Activated CD8-positive, alpha-beta memory T cell treated with anti-CD3 and anti-CD28 coated beads, Interleukin-2, amount 50 U/mL, for 24 hours (primary cell): ENCODE data around the gene CFAP206.
A peak's percentile ranks its signal among the peaks of the same experiment; 100 is the strongest.

ENCODE experiments used
- DNase-seq: peaks from one replicate; pipeline ENCODE4 v3.0.0-alpha.2; 2020; ENCODE audit errors: extremely low read depth

CFAP206 gene, protein sequence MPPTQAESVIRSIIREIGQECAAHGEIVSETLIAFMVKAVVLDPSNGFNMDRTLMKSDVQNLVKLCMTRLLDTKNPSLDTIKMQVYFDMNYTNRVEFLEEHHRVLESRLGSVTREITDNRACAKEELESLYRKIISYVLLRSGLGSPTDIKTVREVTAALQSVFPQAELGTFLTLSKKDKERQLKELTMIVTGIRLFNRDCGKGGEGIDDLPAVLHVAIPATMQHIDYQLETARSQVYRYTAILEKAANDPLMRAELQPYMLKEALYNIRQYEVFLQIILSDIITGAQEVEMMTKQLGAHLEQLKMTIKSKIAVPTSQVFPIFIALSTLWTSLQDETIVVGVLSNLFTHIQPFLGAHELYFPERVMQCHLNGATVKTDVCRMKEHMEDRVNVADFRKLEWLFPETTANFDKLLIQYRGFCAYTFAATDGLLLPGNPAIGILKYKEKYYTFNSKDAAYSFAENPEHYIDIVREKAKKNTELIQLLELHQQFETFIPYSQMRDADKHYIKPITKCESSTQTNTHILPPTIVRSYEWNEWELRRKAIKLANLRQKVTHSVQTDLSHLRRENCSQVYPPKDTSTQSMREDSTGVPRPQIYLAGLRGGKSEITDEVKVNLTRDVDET

DNA sequence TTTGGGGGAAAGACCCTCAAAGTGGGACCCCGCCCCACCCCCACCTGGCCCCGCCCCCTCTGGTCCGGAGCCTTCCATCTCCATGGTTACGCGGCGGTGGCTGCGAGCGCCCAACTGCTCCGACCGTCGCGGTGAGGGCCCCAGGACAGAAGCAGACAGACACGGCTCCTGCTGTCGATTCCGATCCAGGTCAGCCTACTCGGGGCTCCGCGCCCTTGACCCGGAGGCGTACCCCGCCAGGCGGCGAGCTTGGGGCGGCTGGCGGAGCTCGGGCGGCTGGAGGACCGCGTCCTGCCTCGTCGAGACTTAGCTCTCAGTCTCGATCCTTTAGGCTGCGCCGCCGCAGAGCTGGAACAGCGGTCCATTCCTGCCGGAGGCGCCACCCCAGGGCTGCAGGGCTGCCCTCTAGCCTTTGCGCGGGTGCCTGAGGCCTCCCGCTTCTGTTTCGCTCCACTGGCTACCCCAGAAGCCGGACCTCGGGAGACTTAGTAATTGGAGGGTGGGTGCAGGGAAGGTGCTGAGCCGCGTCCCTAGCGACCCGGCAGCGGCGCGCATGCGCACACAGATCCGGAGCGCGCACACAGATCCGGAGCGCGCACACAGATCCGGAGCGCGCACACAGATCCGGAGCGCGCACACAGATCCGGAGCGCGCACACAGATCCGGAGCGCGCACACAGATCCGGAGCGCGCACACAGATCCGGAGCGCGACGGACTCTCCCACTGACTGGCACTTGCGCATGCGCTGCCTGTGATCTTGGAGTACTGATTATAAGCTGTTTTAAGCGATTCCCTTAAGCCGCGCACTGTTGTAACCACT lies at the start of gene CFAP206:
Gene CFAP206 (plus strand): TSS at position 72 of the 820 bp plus-strand sequence. CDS start 1,868 bp downstream, outside the sequence.
- DNase-seq, result peak; percentile 33

DNA sequence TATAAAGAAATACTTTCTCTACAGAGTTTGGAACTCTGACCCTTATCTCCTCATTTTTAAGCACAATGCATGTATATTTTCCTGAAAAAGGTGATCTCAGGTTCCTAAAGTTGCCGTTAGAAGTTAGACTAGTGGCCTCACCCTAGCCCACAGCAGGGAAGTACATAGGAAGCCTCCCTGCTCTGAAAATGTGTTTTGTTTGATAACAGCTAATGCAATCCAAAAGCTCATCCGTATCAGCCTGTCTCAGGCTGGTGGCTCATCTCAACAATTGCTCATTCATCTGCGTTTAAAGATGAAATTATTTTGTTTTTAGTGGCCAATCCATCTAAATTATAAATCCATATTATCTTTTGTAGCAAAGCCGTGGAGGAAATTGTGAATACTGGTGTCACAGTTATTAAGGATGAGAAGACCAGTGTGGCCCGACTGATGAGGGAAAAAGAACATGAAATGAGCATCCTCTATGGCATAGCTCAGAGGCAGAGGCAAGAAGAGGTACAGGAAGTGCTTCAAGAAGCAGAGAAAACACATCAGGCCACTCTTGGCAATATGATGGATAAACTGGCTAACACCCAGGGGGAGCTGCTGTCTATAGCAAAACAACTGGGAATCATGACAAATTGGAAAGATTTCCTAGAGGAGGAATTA lies 43.0 kb upstream of the CFAP206 start:
- no peak for DNase-seq

DNA sequence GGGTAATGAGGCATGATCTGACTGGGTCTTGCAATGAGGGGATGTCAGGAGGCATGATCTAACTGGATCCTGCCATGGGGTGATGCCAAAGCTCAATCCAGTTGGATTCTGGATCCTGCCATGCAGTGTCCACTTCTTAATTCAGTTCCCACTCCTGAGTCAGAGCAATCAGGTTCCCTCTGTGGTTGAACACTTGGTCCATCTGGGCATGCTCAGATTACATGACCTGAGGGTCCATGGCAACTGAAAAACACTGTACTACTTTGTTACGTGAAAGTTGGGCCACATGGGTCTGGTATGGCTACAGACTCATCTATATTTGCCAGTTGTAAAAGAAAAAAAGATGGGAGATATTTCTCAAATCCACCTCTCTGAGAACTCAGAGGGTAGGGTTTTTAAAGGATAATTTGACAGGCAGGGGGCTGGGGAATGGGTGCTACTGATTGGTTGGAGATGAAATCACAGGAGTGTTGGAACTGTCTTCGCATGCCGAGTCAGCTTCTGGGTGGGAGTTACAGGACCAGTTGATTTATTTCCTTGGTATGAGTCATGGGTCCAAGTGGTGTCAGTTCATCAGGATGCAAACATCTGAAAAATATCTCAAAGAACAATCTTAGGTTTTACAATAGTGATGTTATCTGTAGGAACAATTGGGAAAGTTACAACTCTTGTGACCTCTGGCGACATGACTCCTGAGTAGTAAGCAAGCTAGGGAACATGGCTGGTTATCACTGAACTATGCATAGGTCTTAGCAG lies 41.5 kb upstream of the CFAP206 start:
- no peak for DNase-seq

DNA sequence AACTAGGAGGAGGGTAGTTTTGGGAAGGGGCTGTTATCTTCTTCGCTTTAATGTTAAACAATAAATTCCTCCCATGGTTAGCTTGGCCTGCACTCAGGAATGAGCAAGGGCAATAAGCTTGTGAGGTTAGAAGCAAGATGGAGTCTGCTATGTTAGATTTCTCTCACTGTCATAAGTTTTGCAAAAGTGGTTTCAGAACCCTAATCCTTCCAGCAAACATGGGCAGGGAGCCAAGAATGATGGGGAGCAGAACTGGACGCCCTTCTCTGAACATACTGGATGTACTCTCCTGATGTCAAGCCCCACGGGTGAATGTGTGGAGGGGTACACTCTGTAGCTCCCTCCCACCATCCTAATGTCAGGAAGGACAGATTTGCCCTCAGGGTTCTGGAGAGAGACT lies 40.9 kb upstream of the CFAP206 start:
- DNase-seq, result no peak

DNA sequence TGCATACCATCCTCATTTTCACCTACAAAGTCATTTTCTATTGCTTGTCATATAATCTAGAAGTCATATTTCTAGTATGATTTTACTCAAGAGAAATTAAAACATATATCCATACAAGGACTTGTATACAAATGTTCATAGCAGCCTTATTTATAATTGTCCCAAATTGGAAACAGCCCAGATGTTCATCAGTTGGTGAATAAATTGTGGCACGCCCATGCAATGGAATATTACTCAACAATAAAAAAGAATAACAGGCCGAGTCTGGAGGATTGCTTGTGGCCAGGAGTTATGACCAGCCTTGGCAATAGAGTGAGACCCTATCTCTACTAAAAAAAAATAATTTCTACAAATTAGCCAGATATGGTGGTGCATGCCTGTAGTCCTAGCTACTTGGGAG lies 34.4 kb upstream of the CFAP206 start:
- DNase-seq, result no peak

DNA sequence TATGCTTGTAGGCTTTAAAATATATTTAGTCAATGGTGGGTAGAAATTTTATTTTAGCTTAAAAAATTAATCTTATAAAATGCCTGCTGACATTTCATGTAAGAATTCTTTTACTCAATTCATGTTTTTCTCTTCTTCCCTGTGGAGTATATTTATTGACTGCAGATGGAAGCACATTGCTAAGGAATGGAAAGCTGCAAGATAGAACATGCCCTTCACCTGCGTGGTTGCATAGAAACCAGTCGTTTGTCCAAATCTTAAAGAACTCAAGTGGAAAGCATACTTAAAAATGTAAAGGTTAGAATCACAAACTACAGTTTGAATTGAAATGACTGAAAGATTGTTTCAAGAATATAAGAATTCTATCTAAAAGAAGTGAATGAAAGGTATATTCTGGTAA lies 32.5 kb upstream of the CFAP206 start:
- DNase-seq, result no peak

DNA sequence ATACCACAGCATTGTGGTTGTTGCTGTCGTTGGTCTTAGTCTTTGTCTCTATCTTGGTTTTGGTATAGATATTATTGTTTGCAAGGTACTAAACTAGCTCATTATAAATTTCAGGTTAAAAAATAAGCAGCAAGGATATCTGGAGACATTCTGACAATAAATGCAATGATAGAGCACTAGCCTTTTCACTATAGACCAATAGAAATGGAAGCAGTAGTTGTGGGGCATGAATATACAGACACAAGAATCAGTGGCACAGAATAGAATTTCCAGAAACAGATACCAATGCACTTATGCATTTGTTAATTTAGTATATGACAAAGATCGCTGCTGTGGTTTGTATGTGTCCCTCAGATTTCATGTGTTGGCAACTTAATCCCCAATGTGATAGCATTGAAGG lies 31.1 kb upstream of the CFAP206 start:
- no peak for DNase-seq

DNA sequence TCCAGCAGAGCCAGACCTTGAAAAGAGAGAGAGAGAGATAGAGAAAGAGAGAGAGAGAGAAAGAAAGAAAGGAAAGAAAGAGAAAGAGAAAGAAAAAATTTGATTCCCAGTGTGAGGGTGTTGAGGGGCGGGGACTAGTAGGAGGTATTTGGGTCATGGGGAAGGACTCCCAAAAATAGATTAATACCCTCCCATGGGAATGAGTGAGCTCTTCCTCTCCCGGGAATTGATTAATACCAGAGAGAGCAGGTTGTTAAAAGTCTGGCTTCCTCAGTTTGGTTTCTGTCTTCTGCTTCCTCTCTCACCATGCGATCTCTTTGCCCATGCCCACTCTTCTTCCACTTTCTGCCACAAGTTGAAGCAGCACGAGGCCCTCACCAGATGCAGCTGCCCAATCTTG lies 28.8 kb upstream of the CFAP206 start:
- no peak for DNase-seq

DNA sequence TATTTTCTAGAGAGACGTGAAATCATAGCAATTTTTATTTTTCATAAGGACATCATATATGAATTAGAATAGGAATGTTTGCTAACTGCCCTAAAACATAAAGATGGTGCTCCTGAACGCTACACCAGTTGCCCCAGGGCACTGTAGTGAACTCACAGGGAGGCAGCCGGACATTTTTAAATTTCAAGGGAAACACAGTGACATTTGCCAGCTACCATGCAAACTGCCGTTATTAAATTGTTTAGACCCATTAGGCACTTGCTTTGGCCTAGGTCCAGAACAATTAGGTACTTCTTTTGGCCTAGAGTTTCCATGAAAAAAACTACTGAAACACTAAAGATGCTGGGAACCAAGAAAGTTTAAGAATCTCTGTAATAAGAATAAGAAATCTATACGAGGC lies 24.9 kb upstream of the CFAP206 start:
- DNase-seq, result no peak

DNA sequence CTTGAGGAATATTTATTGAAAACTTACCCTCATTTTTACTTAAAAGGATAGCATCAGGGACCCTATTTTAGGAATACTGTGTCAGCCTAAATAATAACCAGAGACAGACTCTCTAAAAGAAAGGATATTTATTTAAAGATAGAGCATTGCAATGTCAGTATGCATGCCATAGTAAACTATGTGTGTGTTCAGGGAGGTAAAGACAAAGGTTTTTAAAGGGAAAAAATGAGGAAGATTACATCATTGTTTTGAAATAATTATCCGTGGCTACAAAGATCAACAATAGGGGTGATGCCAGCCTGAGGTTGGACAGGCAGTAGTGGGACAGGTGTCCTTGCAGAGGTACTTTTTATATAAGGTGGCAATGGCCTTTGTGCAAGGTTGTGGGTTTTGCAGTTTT lies 23.7 kb upstream of the CFAP206 start:
- no peak for DNase-seq

DNA sequence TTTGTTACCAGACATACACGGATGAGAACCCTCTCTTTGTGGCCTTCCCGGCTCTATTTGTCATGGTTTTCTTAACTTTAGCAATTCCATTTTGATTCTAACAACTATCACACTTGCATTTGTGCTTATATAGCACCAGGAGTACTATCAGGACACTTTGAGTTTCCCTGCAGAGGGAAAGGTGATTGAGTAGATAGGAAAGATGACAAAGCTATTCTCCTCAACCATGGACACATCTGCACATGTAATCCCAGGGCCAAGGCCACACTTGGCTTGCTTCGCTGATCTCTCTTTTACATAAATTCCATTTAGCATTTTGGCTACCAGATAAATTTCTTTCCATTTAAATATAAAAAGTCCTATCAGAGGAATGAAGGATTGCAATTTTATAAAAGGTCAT lies 23.3 kb upstream of the CFAP206 start:
- no peak for DNase-seq

DNA sequence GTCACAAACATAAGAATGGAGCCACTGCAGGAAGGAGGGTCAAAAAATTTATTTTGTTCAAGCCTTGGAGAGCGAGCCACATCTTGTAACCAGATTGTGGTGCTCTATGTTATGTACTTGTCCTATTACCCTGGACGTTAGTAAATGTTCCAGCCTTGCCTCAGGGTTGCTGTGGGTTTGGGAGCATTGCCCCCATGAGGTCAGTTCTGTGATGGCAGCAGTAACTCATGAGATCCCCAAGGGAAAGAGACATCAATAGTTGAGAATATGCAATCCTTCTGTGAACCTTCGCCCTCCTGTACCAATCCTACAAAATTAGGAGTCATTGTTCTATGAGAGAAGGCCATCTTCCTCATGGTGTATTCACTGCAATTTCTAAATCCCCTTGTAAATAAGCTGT lies 16.4 kb upstream of the CFAP206 start:
- DNase-seq, result no peak

DNA sequence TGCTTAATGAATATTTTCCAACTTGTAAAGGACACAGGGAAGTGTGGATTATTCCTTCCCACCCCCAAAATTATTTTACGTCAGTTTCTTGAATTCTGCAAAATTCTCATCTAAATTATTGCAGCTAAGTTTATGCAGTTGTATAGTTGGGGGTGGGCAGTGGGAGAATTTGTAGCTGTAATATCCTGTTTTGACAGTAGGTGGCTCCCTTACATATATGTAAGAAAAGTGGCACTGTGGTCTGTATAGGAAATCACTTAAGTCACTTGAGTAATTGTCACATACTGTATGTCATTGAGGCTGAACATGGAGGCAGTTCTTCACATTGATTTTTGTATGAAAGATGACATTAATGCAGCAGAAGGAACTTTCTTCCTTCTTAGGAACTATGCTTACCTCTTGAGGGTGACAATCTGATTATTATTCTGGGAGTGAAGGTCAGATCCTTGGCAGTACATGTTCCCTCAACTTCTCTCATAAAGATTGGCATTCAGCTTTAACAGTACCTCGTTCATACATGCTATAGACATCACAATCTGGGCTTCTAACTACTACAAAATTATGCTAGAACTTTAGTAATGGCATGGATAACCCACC lies 14.6 kb upstream of the CFAP206 start:
- DNase-seq, result no peak

DNA sequence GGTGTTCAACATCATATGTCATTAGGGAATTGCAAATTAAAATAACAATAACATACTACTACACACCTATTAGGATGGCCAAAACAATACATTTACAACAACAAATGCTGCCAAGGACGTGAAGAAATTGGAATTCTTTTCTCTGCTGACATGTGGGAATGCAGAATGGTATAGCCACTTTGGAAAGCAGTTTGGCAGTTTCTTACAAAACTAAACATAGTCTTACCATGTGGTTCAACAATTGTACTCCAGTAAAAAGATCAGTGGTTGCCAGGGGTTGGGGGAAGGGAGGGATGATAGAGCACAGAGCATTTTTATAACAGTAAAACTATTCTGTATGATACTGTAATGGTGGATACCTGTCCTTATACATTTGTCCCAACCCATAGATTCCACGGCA lies 12.3 kb upstream of the CFAP206 start:
- no peak for DNase-seq

DNA sequence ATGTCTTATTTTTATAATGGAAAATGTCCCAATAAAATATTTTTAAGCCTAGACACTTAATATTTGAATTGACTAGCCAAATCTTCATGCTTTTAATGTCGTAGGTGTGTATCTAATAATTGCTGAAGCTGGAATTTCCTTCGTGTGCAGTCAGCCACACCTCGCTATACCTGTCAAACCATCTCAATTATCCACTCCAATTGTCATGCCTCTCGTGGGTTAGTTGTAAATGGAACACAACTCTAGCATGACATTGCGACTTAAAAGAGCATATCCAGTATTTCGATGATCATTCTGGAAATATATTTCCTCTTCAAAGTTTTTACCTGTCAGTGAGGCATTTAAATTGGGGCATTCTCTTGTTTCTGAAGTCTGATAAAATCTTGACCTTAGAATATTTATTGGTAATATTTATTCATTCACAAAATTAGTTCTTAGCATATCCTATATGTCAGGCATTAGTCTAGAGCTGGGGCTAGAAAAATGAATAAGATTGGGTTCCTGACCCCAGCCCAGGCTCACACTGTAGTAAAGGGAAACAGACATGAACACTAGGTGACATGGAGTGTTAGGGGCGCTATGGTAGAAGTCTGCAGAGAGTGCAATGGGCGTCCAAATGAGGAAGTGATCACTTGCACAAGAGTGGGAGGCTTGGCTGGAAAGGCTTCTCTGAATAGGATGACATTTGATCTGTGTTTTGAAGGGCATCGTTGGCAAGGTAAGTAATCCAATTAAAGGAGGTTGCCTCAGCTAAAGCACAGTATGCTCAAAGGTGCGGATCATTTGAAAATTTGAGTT lies 11.0 kb upstream of the CFAP206 start:
- DNase-seq, result no peak

DNA sequence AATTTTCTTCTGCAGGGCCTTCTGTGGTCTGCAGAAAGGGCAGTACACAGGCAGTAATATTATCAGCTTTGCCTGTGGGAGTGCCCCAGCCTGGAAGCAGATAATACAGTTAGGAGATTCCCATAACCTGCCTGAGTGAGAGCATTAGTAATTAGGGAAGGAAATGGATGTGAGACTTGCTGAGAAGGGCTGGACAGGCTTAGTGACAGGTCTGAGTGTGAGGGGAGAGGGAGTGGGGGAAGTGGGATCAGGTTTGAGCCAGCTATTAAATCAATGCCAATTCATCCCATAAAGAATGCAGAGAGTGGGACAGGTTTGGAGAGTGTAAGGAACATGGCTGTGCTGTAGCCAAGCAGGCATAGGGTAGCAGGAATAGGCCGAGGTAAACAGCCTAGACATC lies 10.1 kb upstream of the CFAP206 start:
- DNase-seq, result no peak

DNA sequence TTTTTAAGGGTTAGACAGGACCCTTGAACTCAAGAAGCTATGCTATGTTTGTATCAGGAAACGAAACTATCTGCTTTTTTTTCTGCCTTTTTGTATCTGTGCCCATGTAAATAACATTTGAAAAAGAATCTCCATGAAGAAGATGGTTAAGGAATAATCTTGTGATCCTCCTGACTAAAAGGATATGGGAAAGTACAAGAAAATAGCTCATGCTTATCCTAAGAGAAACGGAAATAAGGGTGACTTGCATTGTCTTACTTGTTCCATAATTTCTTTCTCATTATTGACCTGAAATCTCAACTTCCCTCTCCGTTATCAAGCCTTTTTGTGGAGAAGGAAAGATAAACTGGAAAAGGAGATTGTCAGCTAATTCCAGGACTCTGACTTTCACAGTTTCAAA lies 5.9 kb upstream of the CFAP206 start:
- no peak for DNase-seq

DNA sequence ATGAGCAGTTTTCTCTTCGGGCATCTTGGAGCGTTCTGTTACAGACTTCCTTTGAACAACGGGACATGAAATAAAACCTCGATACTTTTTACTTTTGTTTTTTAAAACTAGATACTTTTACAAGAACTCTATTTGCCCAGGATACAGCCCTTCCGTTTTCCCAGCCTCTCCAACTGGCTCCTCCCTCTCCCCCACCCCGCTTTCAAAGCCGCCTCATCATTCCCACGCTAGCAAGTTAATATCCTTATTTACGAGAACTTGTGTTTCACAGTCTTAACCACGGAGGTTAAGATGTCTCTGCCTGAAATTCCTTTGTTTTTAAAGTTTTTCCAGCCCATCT lies 241 bp upstream of the CFAP206 start:
- no peak for DNase-seq

DNA sequence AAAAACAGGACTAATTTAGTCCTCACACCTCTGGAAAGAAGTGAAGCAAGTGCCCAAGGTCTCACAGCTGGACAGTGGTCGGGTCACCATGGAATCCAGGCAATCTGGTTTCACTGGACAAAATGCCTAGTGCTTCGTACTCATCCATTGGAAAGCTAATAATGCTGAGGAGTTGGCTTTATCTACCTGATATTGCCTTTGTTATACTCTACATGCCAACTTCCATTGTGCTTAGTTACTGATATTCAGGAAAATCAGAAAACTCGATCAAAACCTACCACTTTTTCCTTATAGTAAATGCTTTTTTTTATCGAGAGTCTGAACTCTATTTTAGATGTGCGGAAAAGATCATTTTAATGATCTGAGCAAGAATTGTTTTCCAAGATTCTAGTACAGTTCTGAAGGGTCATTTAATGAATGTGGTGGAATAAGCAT lies 966 bp downstream of the CFAP206 start:
- DNase-seq, result no peak

DNA sequence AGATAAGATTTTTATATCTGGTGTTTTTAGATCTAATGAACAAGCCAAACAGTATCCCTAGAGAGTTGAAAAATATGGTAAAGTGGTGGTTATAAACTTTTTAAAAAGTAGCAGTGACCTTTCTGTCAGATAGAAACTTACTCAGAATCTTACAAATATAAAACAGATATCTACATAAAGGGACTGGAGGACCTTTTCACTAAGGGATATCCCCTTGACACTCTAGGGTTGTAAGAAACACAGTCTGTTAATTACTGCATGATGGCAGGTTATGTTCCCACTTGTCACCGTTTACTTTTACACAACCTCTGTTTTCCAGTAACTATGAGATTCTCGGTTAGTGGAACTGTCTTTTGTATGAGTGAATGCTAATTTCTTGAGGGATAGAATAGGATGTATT lies 11.5 kb downstream of the CFAP206 start:
- no peak for DNase-seq
